Retina (tissue), 1 donor: ENCODE results near the gene FAM193A.
A peak's percentile ranks its signal among the peaks of the same experiment; 100 is the strongest.
"Not testable (repeated sequence)": the region's sequence is repeated elsewhere in the genome, so short reads cannot be mapped to it uniquely, and the experiment has no call there.

Experiments
- DNase-seq: peaks from one replicate; pipeline ENCODE4 v3.0.0-alpha.2; 2016

Gene FAM193A

DNA sequence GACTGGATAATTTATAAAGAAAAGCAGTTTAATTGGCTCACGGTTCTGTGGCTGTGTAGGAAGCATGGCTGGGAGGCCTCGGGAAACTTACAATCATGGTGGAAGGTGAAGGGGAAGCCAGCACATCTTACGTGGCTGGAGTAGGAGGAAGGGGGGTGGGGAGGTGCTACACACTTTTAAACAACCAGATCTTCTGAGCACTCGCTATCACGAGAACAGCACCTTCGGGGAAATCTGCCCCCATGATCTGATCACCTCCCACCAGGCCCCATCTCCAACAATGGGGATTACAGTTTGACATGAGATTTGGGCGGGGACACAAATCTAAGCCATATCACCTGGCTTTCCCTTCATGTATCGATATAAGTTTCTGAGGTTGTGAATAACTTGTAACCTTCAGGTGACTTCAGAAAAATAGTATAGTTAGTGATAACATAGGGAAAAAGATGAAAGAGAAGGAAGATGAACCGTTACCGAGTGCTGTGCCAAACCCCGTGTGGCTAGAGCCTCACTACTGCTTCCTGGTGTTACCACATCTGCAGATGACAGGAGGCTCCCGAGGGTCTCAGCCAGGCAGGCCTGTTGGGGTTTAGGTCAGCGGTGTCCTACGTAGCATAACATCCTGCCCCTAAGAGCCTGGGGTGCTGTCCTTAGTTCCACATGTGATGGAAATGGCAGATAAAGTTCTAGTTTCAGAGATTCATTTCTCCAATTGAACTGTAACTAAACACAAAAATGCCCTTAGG lies 116.1 kb downstream of the FAM193A start:
- DNase-seq: no peak

DNA sequence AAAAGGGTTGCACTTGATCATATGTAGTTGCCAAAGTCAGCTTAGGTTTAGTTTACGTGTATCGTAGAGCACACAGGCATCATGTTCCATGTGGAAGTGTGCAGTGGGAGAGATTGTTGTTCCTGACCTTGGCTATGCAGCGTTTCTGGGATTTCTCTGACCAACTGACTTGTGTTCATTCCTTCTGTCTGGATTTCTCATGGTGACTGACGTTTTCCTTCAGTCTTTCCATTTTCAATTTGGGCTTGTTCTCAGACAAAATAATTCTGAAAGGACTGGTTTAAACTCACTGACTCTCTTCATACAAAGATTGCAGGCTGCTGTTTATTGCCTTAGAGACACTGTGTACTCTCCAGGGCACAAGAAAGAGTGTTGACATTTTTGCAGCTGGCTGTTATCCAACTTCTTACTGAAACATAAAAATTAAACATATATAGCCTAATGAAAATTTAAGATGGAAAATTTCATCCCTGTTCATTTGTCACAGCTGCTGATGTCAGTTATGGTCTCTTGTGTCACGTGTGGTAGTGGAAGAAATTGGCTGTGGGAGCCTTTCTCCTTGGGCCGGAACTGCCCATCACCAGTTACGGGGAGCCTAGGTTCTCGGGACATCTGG lies 124.3 kb downstream of the FAM193A start:
- DNase-seq: no peak

DNA sequence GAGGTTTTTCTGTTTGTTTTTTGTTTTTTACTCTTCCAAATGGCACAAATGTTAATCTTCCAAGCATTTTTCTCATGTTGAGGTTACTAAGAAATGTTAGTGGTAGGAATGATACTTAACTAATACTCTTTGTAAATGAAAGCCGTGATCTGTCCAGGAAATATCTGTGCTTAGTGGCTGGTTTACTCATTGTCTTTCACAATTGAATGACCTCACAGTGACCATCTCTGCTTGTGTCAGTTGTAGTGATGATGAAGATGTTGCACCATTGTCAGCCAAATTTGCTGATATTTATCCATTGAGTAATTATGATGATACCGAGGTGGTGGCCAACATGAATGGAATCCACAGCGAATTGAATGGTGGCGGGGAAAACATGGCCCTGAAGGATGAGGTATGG lies 126.2 kb downstream of the FAM193A start:
- no peak for DNase-seq

DNA sequence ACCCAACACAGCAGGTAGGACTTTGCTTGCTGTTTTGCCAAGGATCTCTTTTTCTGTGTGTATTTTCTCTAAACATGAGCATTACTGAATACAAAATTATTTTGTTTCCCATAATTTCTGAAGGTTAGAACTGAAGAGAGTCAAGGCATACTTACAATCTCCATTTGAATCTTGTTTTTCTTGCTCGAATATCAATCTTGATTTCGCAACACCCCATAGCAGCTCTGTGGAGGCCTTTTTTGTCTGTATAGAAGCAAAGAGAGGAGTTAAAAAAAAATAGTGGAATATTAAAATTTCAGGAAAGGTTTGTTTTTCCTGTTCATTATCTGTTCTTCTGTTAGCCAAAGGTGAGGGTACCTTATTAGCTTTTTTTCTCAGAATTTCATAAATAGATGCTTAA lies 126.8 kb downstream of the FAM193A start:
- no peak for DNase-seq

DNA sequence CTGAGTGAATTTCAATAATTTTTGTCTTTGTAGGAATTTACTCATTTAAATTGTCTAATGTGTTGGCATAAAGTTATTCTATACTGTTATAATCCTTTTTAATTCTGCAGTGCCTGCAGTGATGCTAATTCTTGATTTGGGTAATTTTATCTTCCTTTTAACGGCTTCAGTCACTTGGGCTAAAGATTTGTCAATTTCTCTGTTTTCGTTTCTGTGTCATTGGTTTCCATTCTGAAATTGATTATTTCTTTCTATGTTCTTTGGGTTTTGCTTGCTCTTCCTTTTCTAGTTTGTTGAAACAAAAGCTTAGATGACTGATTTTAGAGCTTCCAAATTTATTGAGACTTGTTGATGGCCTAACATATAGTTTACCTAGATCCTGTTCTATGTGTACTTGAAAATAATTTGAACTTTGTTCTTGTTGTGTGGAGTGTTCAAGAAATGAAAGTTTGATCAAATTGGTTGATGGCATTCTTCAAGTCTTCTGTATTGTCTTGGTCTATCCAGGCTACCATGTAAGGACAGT lies 130.3 kb downstream of the FAM193A start:
- DNase-seq: no peak

DNA sequence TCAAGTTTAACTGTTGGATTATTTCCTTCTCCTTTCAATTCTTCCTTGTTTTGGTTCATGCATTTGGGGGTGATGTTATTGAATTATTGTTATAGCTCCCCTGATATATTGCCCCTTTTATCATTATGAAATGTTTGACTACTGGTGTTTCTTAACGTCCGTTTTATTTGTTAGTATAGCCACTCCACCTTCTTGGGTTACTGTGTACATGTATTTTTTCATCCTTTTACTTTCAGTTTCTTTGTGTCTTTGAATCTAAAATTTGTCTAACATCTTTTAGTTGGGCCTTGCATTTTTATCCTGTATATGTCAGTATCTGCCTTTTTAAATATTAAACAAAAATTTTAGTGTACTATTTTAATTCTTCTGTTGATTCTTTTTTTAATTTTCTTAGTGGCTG lies 131.0 kb downstream of the FAM193A start:
- no peak for DNase-seq

DNA sequence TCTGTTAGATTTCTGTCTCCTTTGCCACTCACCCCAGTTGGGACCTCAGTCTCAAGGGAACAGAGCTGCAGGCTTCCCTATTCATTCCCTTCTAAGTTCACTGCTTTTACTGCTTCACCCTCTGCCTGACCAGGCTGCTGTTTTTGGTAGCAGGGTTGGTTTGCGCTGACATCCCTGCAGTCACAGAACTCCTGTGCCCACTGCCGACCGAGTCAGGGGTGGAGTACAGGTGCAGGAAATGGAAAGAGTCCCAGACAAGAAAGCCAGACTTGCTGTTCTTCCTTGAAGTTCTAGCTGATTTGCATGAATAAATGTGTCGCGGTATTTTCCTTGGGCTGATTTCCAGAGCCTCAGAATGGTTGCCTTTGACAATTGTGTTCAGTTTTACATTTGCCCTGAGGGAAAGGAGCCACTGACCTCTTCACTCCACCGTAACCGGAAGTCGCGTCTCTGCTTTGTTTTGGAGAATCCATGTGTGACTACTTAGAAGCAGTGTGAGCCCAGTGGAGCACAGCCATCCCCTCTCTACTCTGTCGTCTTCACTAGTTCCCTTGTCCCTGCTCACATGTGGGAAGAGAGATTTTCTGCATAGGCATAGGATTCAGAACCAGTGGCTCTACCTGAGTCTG lies 134.9 kb downstream of the FAM193A start:
- peak; percentile 29 for DNase-seq

DNA sequence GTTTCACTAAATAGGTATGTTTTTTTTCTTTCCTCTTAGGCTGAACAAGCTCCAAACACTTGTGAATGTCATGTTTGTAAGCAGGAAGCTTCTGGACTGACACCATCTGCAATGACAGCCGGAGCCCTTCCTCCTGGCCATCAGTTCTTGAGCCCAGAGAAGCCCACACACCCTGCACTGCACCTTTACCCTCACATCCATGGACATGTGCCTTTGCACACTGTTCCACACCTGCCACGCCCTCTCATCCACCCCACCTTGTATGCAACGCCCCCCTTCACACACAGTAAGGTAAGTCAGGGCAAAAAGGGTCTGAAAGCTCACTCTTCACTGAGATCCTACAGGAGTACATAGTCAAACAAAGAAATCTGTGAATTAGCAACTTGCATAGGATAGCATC lies 135.6 kb downstream of the FAM193A start:
- DNase-seq: no peak

DNA sequence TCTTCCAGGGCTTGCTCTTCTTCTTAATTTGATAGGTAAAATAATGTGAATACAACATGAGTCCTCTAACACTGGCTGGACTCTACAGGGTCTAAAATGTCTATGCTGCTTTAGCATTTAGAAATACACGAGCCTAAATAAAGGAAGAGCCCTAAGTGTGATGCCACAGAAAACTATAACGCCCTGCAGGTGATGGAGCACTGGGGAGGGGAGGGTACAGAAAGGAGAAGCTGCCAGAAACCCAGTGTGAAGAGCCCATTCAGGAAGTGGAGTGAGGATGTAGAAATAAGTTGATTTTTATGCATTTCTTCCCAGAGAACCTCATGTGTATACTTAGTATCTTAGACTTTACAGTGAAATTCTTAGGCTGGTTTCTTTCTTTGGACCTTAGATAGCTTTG lies 136.3 kb downstream of the FAM193A start:
- DNase-seq: no peak

DNA sequence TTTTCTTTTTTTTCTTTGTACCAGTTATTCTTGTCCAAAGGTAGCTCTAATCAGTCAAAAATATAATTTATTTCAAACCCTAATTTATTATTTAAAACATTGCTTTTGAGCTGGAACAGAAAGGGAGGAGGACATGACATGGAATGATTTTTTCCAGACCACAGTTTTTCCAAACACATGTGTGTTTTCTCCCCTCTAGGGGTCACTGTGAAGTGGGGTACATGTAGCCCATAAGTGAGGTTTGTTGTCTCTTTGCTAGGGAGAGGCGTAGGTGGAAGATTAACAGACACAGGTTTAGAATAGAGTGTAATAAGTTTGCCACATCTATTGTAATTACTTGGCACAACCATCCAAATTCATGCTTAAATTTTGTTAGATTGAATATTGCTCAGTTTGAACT lies 136.7 kb downstream of the FAM193A start:
- no peak for DNase-seq

DNA sequence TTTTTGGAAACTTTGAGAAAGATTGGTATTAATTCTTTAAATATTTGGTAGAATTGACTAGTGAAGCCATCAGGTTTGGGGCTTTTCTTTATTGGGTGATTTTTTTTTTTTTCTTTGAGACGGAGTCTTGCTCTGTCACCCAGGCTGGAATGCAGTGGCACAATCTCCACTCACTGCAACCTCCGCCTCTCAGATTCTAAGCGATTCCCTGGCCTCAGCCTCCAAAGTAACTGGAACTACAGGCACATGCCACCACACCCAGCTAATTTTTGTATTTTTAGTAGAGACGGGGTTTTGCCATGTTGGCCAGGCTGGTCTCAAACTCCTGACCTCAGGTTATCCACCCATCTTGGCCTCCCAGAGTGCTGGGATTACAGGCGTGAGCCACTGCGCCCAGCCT lies 143.3 kb downstream of the FAM193A start:
- not testable (repeated sequence) for DNase-seq

DNA sequence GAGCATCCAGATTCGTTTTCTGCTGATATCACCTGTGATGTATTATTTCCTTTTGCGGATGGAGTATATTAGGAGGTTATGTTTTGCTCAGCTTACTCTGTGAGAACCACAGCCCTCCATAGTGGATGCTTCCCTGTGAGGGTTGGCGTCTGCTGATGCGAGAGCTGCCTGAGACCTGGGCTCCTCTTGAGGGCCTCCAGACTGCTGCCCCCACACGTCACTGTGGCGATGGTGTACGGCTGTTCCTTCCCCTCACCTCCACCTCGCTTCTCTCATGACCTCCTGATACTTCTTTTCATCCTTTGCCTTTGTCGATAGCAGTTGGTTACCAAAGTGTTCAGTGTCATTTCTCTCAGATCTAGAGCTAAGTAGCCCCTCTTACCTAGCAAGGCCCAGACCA lies 148.0 kb downstream of the FAM193A start:
- no peak for DNase-seq

DNA sequence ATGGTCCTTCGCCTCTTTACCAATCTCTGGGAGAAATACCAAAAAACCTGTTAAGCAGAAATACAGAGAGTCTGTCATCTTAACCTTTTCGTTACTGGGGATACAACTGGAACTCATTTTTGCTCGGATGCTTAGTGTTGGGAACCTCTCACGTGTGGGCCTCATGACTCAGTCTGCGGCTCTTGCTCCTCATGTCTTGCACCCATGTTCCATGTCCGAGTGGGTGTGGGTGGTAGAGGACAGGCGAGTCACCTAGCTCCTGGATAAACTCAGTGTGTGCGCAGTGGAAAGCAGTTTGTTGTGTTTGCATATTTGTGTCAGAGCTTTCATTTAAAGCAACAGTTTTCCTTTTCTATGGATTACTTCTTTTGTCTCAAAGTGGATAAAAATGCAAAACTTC lies 149.1 kb downstream of the FAM193A start:
- no peak for DNase-seq

DNA sequence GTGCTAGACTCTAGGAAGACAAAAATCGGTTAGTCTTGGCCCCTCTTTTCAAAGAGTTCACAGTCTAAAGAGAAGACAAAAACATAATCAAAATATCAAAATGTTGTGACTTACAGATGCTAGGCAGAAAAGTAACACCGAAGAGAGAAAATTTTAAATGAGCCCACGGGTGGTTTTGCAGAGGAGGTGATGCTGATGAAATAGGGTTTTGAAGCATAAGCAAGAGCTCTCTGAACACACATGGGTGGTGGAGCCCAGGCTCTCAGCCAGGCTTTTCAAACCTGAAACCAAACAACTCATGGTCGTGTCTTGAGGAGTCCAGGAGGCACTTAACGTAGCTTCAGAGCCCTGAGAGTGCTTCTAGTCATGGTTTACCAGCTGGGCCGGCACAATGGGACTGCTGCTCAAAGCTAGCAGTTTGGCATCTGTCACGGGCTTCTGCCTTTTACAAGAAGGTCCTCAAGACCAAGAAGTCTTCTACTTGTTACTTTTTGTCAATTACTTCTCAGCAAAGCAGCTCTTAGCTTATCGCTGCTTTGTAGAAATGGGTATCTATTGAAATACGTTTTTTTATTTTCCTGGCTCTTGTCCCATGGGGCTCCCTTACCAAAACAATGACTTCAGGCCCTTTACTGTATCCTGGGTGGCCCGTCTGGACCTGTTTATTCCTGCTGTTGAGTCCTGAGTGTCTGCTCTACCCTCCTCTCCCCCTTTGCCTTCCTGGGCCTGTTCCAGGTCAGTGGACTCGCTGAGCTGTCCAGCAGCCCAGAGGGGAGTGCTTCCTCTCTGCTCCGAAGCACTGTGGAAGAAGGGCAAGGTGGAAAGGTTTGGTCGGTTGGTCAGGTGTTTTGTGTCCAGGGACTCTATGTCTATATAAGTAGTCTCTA lies 150.2 kb downstream of the FAM193A start:
- no peak for DNase-seq

DNA sequence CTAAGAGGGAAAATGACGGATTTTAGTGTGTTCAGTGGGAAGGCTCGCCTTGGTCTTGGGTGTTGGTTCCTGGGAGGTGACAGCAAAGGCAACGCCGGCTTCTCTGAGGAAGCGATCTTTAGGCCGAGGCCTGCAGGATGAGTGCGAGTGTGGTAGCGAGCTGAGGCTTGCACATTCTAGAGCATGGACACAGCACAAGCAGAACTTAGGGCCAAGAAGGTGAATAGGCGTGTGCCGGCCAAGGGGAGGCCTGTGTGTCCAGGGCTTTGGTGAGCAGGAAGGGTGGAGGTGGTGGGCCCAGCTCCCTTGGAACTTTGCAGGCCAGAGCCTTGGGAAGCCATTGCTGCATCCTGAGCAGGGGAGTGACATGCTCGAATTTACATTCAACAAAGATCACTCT lies 151.8 kb downstream of the FAM193A start:
- no peak for DNase-seq

DNA sequence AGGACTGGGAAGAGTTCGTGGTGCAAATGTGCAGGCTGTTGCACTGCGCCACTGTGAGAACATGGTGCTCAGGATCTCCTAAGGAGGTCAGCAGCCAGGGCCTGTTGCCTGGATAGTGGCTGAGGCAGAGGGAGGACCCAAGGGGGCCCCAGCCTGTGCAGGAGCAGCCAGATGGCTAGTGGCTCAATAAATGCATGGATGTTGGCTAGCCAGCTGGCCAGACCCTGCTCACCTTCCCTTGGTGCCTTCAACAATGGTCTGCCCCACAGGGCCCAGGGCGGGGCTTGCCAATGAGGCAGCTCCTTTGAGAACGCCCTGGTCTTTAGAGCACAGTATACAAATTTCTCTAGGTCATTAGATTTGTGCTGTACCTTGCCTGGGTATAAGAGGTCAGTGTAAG lies 152.2 kb downstream of the FAM193A start:
- DNase-seq: peak; percentile 21

DNA sequence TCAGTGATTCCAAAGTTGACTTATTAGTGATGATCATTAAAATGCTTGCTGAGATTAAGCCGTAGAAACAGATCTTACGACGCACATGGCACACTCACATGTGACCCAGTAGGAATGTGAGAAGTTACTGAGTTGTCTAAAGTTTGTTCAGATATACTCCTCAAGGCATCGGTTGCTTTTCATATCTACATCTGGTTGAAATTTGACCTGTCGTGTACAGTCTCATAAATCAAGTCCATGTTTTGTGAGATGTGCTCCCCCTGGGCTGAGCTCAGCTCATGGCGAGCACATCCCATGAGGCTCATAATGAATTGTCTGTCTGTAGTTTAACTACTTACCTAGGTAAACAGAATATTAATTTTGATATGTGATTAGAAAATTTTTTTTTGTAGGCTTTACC lies 152.7 kb downstream of the FAM193A start:
- no peak for DNase-seq

DNA sequence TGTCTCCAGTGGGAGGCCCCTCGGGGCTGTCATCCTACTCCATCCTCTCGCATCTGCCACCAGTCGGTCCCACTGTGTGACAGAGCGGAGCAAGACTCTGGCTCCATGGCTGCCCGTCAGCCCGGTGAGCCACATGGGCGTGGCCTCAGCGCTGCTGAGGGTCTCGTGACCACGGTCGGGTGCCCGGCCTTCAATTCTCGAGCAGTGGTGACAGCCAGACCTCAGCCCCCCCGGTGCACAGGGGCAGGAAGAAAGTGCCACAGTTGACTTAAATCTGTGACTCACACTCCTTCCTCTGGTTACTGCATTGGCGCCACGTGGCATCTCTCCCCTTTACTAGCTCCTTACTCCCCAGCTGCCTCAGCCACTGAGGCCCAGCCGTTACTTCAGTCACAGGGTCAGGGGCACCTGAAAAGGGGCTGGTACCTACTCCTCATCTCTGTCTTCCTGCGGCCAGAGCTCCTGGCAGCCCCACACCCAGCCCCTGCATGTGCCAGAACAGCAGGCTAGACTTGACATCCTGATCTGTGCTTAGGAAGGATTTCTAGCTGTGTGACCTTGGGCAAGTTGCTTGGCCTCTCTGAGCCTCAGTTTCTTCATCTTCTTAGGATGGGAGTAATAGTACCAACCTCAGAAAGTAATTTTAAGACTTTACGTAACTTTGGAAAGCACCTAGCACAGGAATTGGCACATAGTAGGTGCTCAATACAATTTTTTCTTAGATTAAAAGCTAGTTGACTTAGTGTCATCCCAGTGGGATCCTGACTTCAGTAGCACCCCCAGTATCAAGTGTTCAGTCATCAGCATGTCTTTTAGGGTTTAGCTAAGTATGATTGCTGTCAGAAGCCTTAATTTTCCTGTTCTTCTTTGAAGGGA lies 153.6 kb downstream of the FAM193A start:
- no peak for DNase-seq

DNA sequence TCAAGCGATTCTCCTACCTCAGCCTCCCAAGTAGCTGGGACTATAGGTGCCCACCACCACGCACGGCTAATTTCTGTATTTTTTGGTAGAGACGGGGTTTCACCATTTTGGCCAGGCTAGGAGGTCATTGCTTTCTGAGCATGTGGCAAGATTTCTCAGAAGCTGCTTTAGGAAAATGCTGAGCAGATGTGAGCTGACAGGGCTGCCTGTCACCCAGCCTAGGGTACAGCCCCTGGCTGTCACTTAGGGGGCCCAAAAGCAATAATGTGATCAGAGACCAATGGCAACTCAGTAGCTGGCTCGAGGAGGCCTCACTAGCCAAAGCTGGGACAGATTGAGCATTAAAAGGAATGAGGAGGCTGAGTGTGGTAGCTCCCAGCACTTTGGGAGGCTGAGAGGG lies 154.9 kb downstream of the FAM193A start:
- DNase-seq: no peak

DNA sequence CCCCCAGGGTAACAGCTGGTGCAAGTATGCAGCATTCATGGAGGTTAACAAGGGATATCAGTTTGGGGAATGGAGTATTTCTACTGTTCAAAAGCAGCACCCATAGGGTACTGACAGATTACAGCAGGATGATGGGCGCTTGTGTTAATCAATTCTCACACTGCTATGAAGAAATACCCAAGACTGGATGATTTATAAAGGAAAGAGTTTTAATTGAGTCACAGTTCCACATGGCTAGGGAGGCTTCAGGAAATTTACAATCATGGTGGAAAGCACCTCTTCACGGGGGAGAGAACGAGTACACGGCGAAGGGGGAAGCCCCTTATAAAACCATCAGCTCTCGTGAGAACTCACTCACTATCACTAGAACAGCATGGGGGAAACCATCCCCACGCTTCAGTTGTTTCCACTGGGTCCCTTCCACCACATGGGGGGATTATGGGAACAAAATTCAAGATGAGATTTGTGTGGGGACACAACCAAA lies 155.5 kb downstream of the FAM193A start:
- no peak for DNase-seq

DNA sequence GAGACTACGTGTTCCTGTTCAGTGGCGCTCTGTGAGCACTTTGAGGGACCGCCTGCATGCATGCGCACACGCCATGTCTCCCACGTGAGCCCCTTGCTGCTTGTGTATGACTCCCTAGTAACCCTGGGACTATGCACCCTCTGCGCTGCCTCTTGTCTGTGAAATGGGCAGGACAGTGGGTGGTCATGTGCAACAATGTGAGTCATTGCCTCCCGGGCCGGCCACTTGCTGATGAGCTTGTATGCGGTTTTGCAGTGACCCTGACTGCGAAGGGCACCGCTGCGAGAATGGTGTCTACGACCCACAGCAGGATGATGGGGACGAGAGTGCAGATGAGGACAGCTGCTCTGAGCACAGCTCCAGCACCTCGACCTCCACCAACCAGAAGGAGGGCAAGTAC lies 158.2 kb downstream of the FAM193A start:
- DNase-seq: no peak
